HepG2 (cell line): ENCODE measurements around the gene WDR81. TPM values are rescaled to one million over a fixed set of nuclear protein-coding genes. Genes with fewer than 3 reads are reported as not detected.

Source experiments
- ARID3A ChIP-seq: IDR thresholded peaks from 2 replicates; pipeline ENCODE4 v1.6.1; 2012; ENCODE audit warnings: low read depth, low read length, improper control_type of control experiment
- CHD4 ChIP-seq: fragments of 200-600 bp; sonication (generic); IDR thresholded peaks from 2 replicates; pipeline ENCODE4 v1.7.0; 2017; ENCODE audit warnings: mild to moderate bottlenecking, low read length, borderline replicate concordance
- CREM ChIP-seq, 2 experiments: sonication (generic) in 1 of 2; formaldehyde crosslinking in 1 of 2; IDR thresholded peaks; 2 replicates each; pipeline versions ENCODE4 v1.4.0 to v1.6.1; 2016 to 2020; ENCODE audit warnings: antibody characterized with exemption in 1 of 2, mild to moderate bottlenecking in 1 of 2, missing genetic modification reagents in 1 of 2
- GTF3A ChIP-seq: sonication (generic); formaldehyde crosslinking; conservative IDR thresholded peaks from 2 replicates; pipeline ENCODE4 v1.4.0; 2020; ENCODE audit warnings: mild to moderate bottlenecking, missing genetic modification reagents
- JDP2 ChIP-seq: sonication (generic); formaldehyde crosslinking; IDR thresholded peaks from 2 replicates; pipeline ENCODE4 v1.8.1; 2022; ENCODE audit warnings: missing genetic modification reagents, borderline replicate concordance
- KMT2A ChIP-seq: sonication (generic); formaldehyde crosslinking; IDR thresholded peaks from 2 replicates; pipeline ENCODE4 v1.4.0; 2020; ENCODE audit warnings: missing genetic modification reagents
- MTA1 ChIP-seq: sonication (generic); formaldehyde crosslinking; IDR thresholded peaks from 2 replicates; pipeline ENCODE4 v1.4.0; 2020; ENCODE audit warnings: missing genetic modification reagents, mild to moderate bottlenecking, borderline replicate concordance
- NR2F6 ChIP-seq, 2 experiments: IDR thresholded peaks; 2 replicates each; pipeline ENCODE4 v1.6.1; 2016; ENCODE audit warnings: antibody characterized with exemption in 1 of 2, mild to moderate bottlenecking in 1 of 2
- SMARCE1 ChIP-seq: fragments of 450-650 bp; IDR thresholded peaks from 2 replicates; pipeline ENCODE4 v1.6.1; 2017; ENCODE audit warnings: borderline replicate concordance
- SMYD3 ChIP-seq: sonication (generic); formaldehyde crosslinking; IDR thresholded peaks from 2 replicates; pipeline ENCODE4 v1.8.1; 2023; ENCODE audit warnings: mild to moderate bottlenecking, missing genetic modification reagents
- STAG1 ChIP-seq: sonication (generic); formaldehyde crosslinking; IDR thresholded peaks from 2 replicates; pipeline ENCODE4 v1.4.0; 2020; ENCODE audit warnings: missing genetic modification reagents
- U2AF2 ChIP-seq: fragments of 200-400 bp; formaldehyde crosslinking; IDR thresholded peaks from 2 replicates; pipeline ENCODE4 v1.6.1; 2017; ENCODE audit warnings: low read depth, mild to moderate bottlenecking, low read length
- ZFAT ChIP-seq: sonication (generic); formaldehyde crosslinking; conservative IDR thresholded peaks from 2 replicates; pipeline ENCODE4 v1.8.1; 2023; ENCODE audit warnings: missing genetic modification reagents, inconsistent platforms
- ZFP36L2 ChIP-seq: sonication (generic); formaldehyde crosslinking; IDR thresholded peaks from 2 replicates; pipeline ENCODE4 v1.4.0; 2020; ENCODE audit warnings: missing genetic modification reagents
- ZFYVE20 ChIP-seq: sonication (generic); formaldehyde crosslinking; IDR thresholded peaks from 2 replicates; pipeline ENCODE4 v1.8.0; 2023; ENCODE audit warnings: low read depth, mild to moderate bottlenecking, moderate library complexity, missing genetic modification reagents, borderline replicate concordance
- ZNF121 ChIP-seq: sonication (generic); formaldehyde crosslinking; IDR thresholded peaks from 2 replicates; pipeline ENCODE4 v1.5.0; 2020; ENCODE audit warnings: mild to moderate bottlenecking, missing genetic modification reagents
- ZNF207 ChIP-seq: fragments of 450-650 bp; IDR thresholded peaks from 2 replicates; pipeline ENCODE4 v1.6.1; 2016; ENCODE audit warnings: antibody characterized with exemption, borderline replicate concordance
- ZNF33B ChIP-seq: sonication (generic); formaldehyde crosslinking; IDR thresholded peaks from 2 replicates; pipeline ENCODE4 v1.5.1; 2020; ENCODE audit warnings: mild to moderate bottlenecking, missing genetic modification reagents
- ZNF44 ChIP-seq: sonication (generic); formaldehyde crosslinking; IDR thresholded peaks from 2 replicates; pipeline ENCODE4 v1.5.1; 2020; ENCODE audit warnings: mild to moderate bottlenecking, missing genetic modification reagents
- ZNF550 ChIP-seq: sonication (generic); formaldehyde crosslinking; IDR thresholded peaks from 2 replicates; pipeline ENCODE4 v1.4.0; 2020; ENCODE audit warnings: mild to moderate bottlenecking, missing genetic modification reagents, borderline replicate concordance
- ZNF619 ChIP-seq: sonication (generic); formaldehyde crosslinking; IDR thresholded peaks from 2 replicates; pipeline ENCODE4 v1.4.0; 2020; ENCODE audit warnings: mild to moderate bottlenecking, missing genetic modification reagents
- ZNF660 ChIP-seq: sonication (generic); formaldehyde crosslinking; IDR thresholded peaks from 2 replicates; pipeline ENCODE4 v1.5.1; 2020; ENCODE audit warnings: mild to moderate bottlenecking, low read depth, missing genetic modification reagents, borderline replicate concordance
- ZNF775 ChIP-seq: sonication (generic); formaldehyde crosslinking; IDR thresholded peaks from 2 replicates; pipeline ENCODE4 v1.4.0; 2020; ENCODE audit warnings: missing genetic modification reagents, mild to moderate bottlenecking, moderate library complexity, borderline replicate concordance
- ZNF790 ChIP-seq: sonication (generic); formaldehyde crosslinking; IDR thresholded peaks from 2 replicates; pipeline ENCODE4 v1.8.0; 2022; ENCODE audit warnings: missing genetic modification reagents, mild to moderate bottlenecking, borderline replicate concordance
- ZNF878 ChIP-seq: sonication (generic); formaldehyde crosslinking; IDR thresholded peaks from 2 replicates; pipeline ENCODE4 v1.8.1; 2023; ENCODE audit warnings: mild to moderate bottlenecking, missing genetic modification reagents, moderate library complexity
- polyA plus RNA-seq, 8 experiments: library from polyadenylated mRNA; depleted of rRNA in 3 of 8; stranded (reverse) in 7 of 8; unstranded in 1 of 8; fragments of >200 nt; fragmentation: Illumina TruSeq in 4 of 8; extraction: Trizol in 4 of 8; gene quantifications; 2 replicates each; pipeline versions ENCODE4 v1.2.1 to v1.2.3, GENCODE V29; 2011 to 2016; ENCODE audit warnings: low read depth in 4 of 8, missing spikeins in 1 of 8, mixed read lengths in 1 of 8; ENCODE audit not compliant: insufficient read depth in 1 of 8
- total RNA-seq, 5 experiments: library from RNA; depleted of rRNA; stranded (reverse); fragments of >200 nt; fragmentation: Illumina TruSeq; extraction: Trizol; gene quantifications; 2 replicates each; pipeline ENCODE4 v1.2.3, GENCODE V29; 2016; ENCODE audit warnings: low read depth in 1 of 5
- TF ChIP-seq, protein P1 (sequence below): sonication (generic); formaldehyde crosslinking; IDR thresholded peaks from 2 replicates; pipeline ENCODE4 v1.4.0; 2020; ENCODE audit warnings: missing genetic modification reagents, borderline replicate concordance
- TF ChIP-seq, protein P2 (sequence below): IDR thresholded peaks from 2 replicates; pipeline ENCODE4 v1.6.1; 2016

Gene WDR81
- total and polyA plus RNA-seq, 2 of the 13 experiments (the other 11 are each of a cell fraction or from before 2014, with no cell fraction given), result 9.1 to 16.7 TPM

DNA sequence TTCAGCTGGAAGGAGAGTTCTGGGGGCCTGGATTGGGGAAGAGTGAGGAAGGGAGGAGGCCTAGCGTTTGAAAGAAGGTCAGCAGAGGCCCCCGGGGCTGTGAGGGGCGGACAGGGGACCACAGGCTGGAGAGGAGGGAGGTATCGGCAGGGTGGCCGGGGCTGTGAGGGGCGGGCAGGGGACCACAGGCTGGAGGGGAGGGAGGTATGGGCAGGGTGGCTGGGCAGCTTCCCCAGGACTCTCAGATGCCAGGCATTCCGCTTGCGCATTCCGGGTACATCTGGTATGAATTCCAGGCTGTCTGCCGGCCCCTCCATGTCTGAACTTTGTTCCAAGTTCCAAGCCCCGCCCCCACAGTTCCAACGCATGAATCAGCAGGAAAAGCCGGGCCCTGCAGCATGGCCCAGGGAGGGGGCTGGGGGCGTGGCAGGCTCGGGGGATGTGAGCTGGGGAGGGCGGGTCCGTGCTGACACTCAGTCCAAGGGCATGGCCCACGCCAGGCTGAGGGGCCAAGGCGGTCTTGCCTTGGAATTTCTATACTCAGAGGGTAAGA lies 10.0 kb upstream of the WDR81 start (continued):
- TF ChIP-seq SMARCE1 (no peak), STAG1 (CRISPR knock-in tag) (no peak), ZNF207 (no peak), CHD4 (no peak), ZNF878 (no peak), ZFAT (CRISPR knock-in tag) (no peak), CREM (IDR thresholded peaks at IDR 0.05) (peak; percentile 59; the same call in 1 of the 2 replicates), CREM (CRISPR knock-in tag; IDR thresholded peaks at IDR 0.05) (no peak), KMT2A (no peak), ARID3A (no peak), NR2F6 (IDR thresholded peaks at IDR 0.05) (peak; percentile 65), NR2F6 (CRISPR knock-in tag; IDR thresholded peaks at IDR 0.05) (peak; percentile 67; the same call in 1 of the 2 replicates), ZNF775 (no peak), ZNF550 (CRISPR knock-in tag) (no peak), SMYD3 (CRISPR knock-in tag) (no peak), U2AF2 (no peak), ZNF33B (CRISPR knock-in tag) (no peak), ZNF121 (peak; percentile 97), JDP2 (CRISPR knock-in tag) (no peak; the same call in 1 of the 2 replicates), ZNF660 (no peak), ZNF790 (CRISPR knock-in tag) (no peak), MTA1 (peak; percentile 76), GTF3A (no peak), ZNF44 (CRISPR knock-in tag) (no peak), ZNF619 (CRISPR knock-in tag) (no peak), ZFP36L2 (no peak), ZFYVE20 (CRISPR knock-in tag) (no peak)
- TF ChIP-seq, protein P1, sequence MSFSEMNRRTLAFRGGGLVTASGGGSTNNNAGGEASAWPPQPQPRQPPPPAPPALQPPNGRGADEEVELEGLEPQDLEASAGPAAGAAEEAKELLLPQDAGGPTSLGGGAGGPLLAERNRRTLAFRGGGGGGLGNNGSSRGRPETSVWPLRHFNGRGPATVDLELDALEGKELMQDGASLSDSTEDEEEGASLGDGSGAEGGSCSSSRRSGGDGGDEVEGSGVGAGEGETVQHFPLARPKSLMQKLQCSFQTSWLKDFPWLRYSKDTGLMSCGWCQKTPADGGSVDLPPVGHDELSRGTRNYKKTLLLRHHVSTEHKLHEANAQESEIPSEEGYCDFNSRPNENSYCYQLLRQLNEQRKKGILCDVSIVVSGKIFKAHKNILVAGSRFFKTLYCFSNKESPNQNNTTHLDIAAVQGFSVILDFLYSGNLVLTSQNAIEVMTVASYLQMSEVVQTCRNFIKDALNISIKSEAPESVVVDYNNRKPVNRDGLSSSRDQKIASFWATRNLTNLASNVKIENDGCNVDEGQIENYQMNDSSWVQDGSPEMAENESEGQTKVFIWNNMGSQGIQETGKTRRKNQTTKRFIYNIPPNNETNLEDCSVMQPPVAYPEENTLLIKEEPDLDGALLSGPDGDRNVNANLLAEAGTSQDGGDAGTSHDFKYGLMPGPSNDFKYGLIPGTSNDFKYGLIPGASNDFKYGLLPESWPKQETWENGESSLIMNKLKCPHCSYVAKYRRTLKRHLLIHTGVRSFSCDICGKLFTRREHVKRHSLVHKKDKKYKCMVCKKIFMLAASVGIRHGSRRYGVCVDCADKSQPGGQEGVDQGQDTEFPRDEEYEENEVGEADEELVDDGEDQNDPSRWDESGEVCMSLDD (CRISPR knock-in tag), result no peak
- TF ChIP-seq, protein P2, sequence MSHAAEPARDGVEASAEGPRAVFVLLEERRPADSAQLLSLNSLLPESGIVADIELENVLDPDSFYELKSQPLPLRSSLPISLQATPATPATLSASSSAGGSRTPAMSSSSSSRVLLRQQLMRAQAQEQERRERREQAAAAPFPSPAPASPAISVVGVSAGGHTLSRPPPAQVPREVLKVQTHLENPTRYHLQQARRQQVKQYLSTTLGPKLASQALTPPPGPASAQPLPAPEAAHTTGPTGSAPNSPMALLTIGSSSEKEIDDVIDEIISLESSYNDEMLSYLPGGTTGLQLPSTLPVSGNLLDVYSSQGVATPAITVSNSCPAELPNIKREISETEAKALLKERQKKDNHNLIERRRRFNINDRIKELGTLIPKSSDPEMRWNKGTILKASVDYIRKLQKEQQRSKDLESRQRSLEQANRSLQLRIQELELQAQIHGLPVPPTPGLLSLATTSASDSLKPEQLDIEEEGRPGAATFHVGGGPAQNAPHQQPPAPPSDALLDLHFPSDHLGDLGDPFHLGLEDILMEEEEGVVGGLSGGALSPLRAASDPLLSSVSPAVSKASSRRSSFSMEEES (CRISPR knock-in tag), result no peak
